ENCODE results near the gene SLC25A20.
"Not testable (repeated sequence)": the region's sequence is repeated elsewhere in the genome, so short reads cannot be mapped to it uniquely, and the experiment has no call there.

SLC25A20 gene

DNA sequence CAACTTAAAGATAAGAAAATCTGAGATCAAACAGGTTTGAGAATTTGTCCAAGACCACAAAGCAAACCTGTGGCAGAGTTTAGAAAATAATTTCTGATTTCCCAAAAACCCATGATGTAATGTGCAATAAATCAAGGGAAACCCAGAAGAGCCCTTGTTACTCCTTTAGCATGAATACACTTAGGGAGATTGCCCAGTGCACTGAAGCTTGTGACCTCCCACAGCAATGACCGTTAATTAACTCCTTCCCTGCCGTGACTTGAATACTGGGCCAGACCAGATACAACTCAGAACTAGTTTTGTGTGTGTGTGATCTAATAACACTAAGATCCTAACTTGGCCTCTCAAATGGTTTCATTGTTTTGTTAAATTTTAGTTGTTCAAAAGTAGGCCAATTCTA, 53.5 kb downstream of the SLC25A20 start:
- DNase-seq (ENCODE audit: low spot score), result no peak

- no peak for DNase-seq (ENCODE audit: low spot score)
Observed at GRCh38 chr3:48837163-48837562, 61.5 kb downstream of the SLC25A20 start.

DNA sequence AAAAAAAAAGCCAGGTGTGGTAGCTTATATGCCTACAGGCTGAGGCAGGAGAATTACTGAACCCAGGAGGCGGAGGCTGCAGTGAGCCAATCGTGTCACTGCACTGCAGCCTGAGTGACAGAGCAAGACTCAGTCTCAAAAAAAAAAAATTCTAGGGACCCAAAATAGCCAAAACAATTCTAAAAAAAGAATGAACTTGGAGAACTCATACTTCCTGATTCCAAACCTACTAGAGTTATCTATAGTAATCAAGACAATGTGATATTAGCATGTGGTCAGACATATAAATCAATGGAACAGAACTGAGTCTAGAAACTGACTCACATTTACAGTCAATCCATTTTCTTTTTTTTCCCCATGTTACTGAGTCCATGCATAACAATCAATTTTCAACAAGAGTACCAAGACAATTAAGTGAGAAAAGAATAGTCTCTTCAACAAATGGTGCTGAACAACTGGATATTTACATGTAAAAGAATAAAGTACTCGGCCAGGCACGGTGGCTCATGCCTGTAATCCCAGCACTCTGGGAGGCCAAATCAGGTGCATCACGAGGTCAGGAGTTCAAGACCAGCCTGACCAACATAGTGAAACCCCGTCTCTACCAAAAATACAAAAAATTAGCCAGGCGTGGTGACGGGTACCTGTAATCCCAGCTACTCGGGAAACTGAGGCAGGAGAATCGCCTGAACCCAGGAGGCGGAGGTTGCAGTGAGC, 62.9 kb downstream of the SLC25A20 start:
- no peak for DNase-seq (ENCODE audit: low spot score)

- no peak for DNase-seq (ENCODE audit: low spot score)
Observed at GRCh38 chr3:48832684-48833083, 66.0 kb downstream of the SLC25A20 start.

GRCh38 chr3:48830715-48831114, 68.0 kb downstream of the SLC25A20 start:
- DNase-seq (ENCODE audit: low spot score), result no peak

GRCh38 chr3:48829525-48829924, 69.2 kb downstream of the SLC25A20 start:
- not testable (repeated sequence) for DNase-seq (ENCODE audit: low spot score)

- DNase-seq (ENCODE audit: low spot score), result not testable (repeated sequence)
Observed at GRCh38 chr3:48827874-48828273, 70.8 kb downstream of the SLC25A20 start.

DNA sequence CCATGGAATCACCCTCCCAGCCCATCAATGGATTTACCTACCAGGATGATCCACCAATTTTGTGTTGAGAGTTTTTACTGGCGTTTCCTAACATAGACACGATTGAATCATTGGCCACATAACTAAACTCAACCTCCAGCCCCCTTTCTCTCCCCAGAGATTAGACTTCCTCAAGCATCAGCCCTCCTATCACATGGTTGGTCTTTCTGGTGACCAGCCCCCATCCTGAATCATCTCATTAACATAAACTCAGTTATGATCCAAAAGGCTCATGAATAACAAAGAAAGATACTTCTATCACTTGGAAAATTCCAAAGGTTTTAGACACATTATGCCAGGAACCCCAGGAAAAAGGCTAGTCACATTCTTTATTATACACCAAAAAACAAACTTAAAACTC, 72.2 kb downstream of the SLC25A20 start:
- no peak for DNase-seq (ENCODE audit: low spot score)

- DNase-seq (ENCODE audit: low spot score), result no peak
Observed at GRCh38 chr3:48820612-48821324, 77.9 kb downstream of the SLC25A20 start.

- DNase-seq (ENCODE audit: low spot score), result no peak
Observed at GRCh38 chr3:48819234-48820221, 79.2 kb downstream of the SLC25A20 start.

DNA sequence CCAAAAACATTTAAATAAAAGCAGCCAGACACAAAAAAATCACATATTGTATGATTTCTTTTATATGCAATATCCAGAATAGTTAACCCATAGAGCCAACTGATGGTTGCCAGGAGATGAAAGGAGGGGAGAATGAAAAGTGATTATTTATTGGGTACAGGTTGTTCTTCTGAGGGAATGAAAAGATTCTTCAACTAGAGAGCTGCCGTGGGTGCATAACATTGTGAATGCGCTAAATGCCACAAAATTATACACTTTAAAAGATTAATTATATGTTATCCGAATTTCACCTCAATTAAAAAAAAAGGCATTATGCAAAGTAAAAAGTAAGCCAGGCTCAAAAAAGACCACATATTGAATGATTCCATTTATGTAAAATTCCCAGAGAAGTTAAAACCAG, 87.2 kb downstream of the SLC25A20 start:
- no peak for DNase-seq (ENCODE audit: low spot score)
